ENCODE measurements around the gene ID1.
"Not testable (repeated sequence)": the region's sequence is repeated elsewhere in the genome, so short reads cannot be mapped to it uniquely, and the experiment has no call there.

The ID1 gene

DNA sequence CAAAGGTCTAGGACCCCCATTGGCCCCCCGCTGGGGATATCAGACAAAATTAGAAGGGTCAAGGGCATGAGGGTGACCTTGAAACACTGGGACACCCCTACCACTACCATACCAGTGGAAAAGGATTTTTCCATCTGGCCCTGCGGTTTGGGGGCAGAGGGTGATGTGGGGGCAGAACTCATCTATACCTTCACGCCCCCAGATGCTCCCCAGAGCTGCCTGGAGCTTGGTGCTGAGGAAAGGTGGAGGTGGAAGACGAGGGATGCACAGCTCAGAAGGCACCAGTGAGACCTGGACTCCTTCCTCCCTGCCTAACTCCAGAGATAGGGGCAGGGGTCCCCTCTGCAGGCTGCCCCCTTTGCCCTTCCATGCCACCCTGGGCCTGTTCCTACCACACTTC is 33.7 kb downstream of the ID1 start:
- no peak for DNase-seq

GRCh38 chr20:31640259-31640658 is 35.2 kb downstream of the ID1 start:
- no peak for DNase-seq

DNA sequence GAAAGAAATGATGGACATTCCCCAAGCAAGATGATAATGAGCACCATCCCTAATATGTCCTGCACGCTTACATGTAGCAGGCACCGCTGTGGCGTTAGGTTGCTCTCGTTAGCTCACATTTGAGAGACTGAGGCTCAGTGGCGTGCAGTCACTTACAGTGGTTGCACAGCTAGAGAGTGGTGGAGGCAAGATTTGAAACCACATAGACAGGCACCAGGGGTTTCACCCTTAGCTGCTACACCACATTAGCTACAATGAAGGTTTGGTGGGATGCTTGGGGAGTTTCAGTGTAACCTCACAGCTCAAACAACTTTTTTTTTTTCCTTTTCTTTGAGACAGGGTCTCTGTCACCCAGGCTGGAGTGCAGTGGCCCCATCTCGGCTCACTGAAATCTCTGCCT is 36.3 kb downstream of the ID1 start:
- DNase-seq: no peak

DNA sequence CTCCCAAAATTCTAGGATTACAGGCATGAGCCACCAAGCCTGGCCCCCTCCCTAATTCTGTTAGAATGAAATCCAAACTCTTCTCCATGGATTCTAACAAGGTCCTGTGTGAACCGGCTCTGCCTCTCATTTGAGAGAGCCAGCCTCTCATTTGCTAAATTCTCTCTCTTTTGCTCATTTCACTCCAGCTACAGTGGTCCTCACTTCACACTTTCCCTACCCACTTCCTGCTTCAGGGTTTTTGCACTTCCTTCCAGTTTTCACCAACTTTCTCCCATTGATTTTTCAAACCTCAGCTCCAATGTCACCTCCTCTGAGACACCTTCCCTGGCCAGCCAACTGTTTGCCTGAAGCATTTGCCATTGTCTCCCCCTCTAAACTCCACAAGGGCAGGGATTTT is 37.7 kb downstream of the ID1 start:
- DNase-seq: no peak

DNA sequence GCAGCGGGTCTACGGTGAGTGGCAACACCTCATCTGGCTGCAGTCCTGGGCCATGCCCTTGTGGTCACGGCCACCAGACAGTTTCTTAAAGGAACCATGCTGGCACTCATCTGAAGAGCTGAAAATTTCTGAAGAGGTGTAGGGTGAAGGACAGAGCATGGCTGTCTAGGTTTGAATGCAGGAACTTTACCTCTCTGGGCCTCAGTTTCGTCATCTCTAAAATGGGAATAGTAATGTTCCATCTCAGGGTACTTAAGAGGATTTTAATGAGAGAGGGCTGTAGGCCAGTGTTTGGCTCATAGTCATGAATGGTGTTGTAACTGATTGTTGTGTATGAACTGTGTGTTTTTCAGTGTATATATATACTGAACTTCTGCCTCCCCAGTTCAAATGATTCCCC is 38.4 kb downstream of the ID1 start:
- no peak for DNase-seq

GRCh38 chr20:31644701-31645100 is 39.6 kb downstream of the ID1 start:
- DNase-seq: no peak

- DNase-seq: not testable (repeated sequence)
Measured at GRCh38 chr20:31648104-31648503, 43.0 kb downstream of the ID1 start.

DNA sequence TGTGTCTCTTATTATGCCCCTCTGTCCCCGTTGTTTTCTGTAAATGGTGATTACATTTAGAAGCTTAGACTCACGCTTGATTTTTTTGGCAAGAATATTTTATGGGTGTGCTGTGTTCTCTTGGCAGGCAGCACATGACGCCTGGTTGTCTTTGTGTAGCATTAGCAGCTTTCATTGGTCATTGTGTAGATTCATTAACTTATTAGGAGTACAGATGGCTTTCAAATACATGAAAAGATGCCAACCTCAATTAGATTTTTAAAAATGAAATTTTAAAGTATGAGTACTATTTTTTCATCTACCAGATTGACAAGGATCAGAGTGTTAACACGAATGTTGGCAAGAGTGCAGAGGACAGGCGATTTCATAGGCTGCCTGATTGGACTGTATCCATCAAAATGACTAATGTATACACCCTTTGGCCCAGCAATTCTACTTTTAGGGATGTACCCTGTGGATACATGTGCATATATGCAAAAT is 47.9 kb downstream of the ID1 start:
- DNase-seq: no peak

DNA sequence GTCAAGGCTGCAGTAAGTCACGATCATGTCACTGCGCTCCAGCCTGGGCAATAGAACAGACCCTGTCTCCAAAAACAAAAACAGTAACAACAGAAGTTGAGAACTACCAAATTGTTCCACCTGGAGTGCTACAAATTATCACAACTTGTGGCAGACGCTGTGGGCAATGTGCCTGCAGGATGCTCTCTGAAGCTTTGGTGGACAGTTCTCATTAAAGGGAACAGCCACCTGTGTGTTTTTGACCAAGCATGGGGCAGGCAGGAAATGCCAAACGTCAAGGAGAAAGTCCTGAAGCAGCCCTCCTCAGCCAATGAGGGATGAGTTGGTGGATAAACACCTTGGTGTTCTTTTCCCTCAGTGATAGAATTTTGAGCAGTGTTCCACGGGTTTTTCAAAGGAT is 48.5 kb downstream of the ID1 start:
- DNase-seq: no peak

DNA sequence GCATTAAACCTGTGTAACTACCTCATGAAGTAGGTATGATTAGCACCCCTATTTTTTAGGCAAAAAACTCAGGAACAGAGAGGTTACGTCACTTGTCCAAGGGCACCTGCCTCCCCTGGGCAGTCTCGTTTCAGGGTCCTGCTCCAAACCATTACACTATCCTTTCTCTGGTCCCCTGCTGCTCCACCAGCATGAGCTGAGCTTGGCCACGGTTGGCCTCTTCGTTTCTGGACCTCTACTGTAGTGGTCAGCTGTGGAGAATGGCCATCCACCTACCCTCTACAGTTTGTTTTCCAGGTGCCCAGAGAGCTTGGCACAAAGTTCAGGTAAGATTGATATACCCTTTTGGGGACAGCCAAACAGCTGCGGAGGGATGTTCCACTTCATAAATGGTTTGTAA is 49.4 kb downstream of the ID1 start:
- no peak for DNase-seq
